Keratinocyte (primary cell): Measurements from ENCODE around the gene EFCAB12. TPM values are rescaled to one million over a fixed set of nuclear protein-coding genes. Genes with fewer than 3 reads are reported as not detected.

Source experiments
- DNase-seq: peaks from one replicate; pipeline ENCODE4 v3.0.0-alpha.2; 2011; ENCODE audit warnings: low read depth, missing footprints, low spot score
- FAIRE-seq: peaks from 2 replicates; lab custom pipeline; 2011; peaks lifted over from hg19 to GRCh38; lab: Jason Lieb, UNC
- H2AFZ ChIP-seq: 2 replicates; pipeline ENCODE4 v1.6.0; 2012; ENCODE audit warnings: low read length, control low read depth, inconsistent platforms; ENCODE audit not compliant: control insufficient read depth
- H3K27ac ChIP-seq: 2 replicates; pipeline ENCODE4 v1.5.1; 2011; ENCODE audit warnings: low read length; ENCODE audit not compliant: control insufficient read depth, insufficient read depth
- H3K27me3 ChIP-seq: 3 replicates; pipeline ENCODE4 v1.6.0; 2011; ENCODE audit warnings: low read length; ENCODE audit not compliant: control insufficient read depth, insufficient read depth; ENCODE audit errors: extremely low read depth
- H3K36me3 ChIP-seq, 2 experiments: 2 replicates in 1 of 2; 3 replicates in 1 of 2; pipeline ENCODE4 v1.5.1; 2011; ENCODE audit warnings: low read length in 2 of 2, mild to moderate bottlenecking in 1 of 2; ENCODE audit not compliant: control insufficient read depth in 2 of 2, insufficient read depth in 2 of 2; ENCODE audit errors: extremely low read depth in 1 of 2
- H3K4me1 ChIP-seq: 3 replicates; pipeline ENCODE4 v1.5.1; 2011; ENCODE audit warnings: low read length; ENCODE audit not compliant: control insufficient read depth, insufficient read depth; ENCODE audit errors: extremely low read depth
- H3K4me2 ChIP-seq: 3 replicates; pipeline ENCODE4 v1.6.0; 2011; ENCODE audit warnings: low read depth, low read length; ENCODE audit not compliant: control insufficient read depth, insufficient read depth; ENCODE audit errors: extremely low read depth
- H3K4me3 ChIP-seq, 3 experiments: fragments of 200-600 bp in 1 of 3; sonication (generic) in 1 of 3; 2 replicates in 2 of 3; 3 replicates in 1 of 3; pipeline ENCODE4 v1.5.1; 2011 to 2016; ENCODE audit warnings: low read length in 3 of 3, mild to moderate bottlenecking in 3 of 3, control low read depth in 2 of 3, inconsistent platforms in 1 of 3, low read depth in 1 of 3, mixed read lengths in 1 of 3, mixed run types in 1 of 3, moderate library complexity in 1 of 3; ENCODE audit not compliant: control insufficient read depth in 2 of 3, insufficient read depth in 2 of 3; ENCODE audit errors: extremely low read depth in 1 of 3
- H3K79me2 ChIP-seq: 2 replicates; pipeline ENCODE4 v1.6.0; 2012; ENCODE audit warnings: low read length; ENCODE audit not compliant: control insufficient read depth, insufficient read depth
- H3K9ac ChIP-seq: 3 replicates; pipeline ENCODE4 v1.6.0; 2011; ENCODE audit warnings: low read length; ENCODE audit not compliant: control insufficient read depth, insufficient read depth; ENCODE audit errors: extremely low read depth
- H3K9me1 ChIP-seq: 3 replicates; pipeline ENCODE4 v1.6.0; 2011; ENCODE audit warnings: low read length; ENCODE audit not compliant: control insufficient read depth, insufficient read depth; ENCODE audit errors: extremely low read depth
- H3K9me3 ChIP-seq: 2 replicates; pipeline ENCODE4 v1.5.1; 2012; ENCODE audit warnings: low read depth, low read length; ENCODE audit not compliant: control insufficient read depth
- H4K20me1 ChIP-seq: 3 replicates; pipeline ENCODE4 v1.6.0; 2011; ENCODE audit warnings: low read length; ENCODE audit not compliant: control insufficient read depth, insufficient read depth; ENCODE audit errors: extremely low read depth
- EZH2 ChIP-seq: IDR thresholded peaks from one replicate; pipeline ENCODE4 v1.6.1; 2012; ENCODE audit warnings: inconsistent platforms, mild to moderate bottlenecking, low read length, moderate library complexity
- dilution Hi-C: fragments of 300-500 bp; cut with MboI; formaldehyde crosslinking; loops from one replicate; pipeline ENCODE4 v1.7.0; 2020; ENCODE audit warnings: low sequenced_read_pairs; ENCODE audit not compliant: extremely low pct_ligation_motif_present
- polyA plus RNA-seq, 5 experiments: library from polyadenylated mRNA; depleted of rRNA in 3 of 5; stranded (reverse) in 3 of 5; stranded (forward) in 1 of 5; unstranded in 1 of 5; fragments of >200 nt; gene quantifications; 1 replicate in 1 of 5; 2 replicates in 3 of 5; 3 replicates in 1 of 5; pipeline versions ENCODE4 v1.2.1 to v1.2.3, GENCODE V29; 2011 to 2012; ENCODE audit warnings: missing spikeins in 2 of 5, low read depth in 1 of 5, low replicate concordance in 1 of 5
- TF ChIP-seq, protein P1 (sequence below), 3 experiments: IDR thresholded peaks in 1 of 3; conservative IDR thresholded peaks in 1 of 3; optimal IDR thresholded peaks in 1 of 3; 2 replicates in 2 of 3; 3 replicates in 1 of 3; pipeline versions ENCODE3 to v1.5.1; 2011; ENCODE audit warnings: low read length in 3 of 3, mild to moderate bottlenecking in 3 of 3, moderate library complexity in 2 of 3, control low read depth in 1 of 3, inconsistent platforms in 1 of 3; ENCODE audit not compliant: insufficient read depth in 2 of 3; ENCODE audit errors: extremely low read depth in 1 of 3

Gene EFCAB12
- polyA plus RNA-seq, 1 donor (not counting 4 experiments of a cell fraction or from before 2014, with no cell fraction given): 0.34 TPM

GRCh38 chr3:129434140-129434539 lies 5.7 kb upstream of the EFCAB12 start:
- no peak overlapping the region for H2AFZ ChIP-seq
- TF ChIP-seq EZH2: no peak
- TF ChIP-seq, protein P1, sequence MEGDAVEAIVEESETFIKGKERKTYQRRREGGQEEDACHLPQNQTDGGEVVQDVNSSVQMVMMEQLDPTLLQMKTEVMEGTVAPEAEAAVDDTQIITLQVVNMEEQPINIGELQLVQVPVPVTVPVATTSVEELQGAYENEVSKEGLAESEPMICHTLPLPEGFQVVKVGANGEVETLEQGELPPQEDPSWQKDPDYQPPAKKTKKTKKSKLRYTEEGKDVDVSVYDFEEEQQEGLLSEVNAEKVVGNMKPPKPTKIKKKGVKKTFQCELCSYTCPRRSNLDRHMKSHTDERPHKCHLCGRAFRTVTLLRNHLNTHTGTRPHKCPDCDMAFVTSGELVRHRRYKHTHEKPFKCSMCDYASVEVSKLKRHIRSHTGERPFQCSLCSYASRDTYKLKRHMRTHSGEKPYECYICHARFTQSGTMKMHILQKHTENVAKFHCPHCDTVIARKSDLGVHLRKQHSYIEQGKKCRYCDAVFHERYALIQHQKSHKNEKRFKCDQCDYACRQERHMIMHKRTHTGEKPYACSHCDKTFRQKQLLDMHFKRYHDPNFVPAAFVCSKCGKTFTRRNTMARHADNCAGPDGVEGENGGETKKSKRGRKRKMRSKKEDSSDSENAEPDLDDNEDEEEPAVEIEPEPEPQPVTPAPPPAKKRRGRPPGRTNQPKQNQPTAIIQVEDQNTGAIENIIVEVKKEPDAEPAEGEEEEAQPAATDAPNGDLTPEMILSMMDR (optimal IDR thresholded peaks at IDR 0.05 in 1 of 3, IDR thresholded peaks at IDR 0.05 in 1 of 3, conservative IDR thresholded peaks at IDR 0.05 in 1 of 3; ENCODE audit: extremely low read depth in 1 of 3, insufficient read depth in 2 of 3, low read length in 3 of 3): no peak
- H3K27me3 ChIP-seq: no peaks in the 10 kb centered on the region
- no peak overlapping the region for H3K27ac ChIP-seq
- no peak overlapping the region for H3K9ac ChIP-seq
- H4K20me1 ChIP-seq: no peaks in the 10 kb centered on the region
- FAIRE-seq (no peak), DNase-seq (no peak)
- peaks cover 17 to 36% of the 10 kb centered on the region in 2 experiments for H3K36me3 ChIP-seq
- peaks cover 23% of the 10 kb centered on the region for H3K4me1 ChIP-seq
- H3K4me3 ChIP-seq: no peak overlapping the region
- H3K4me2 ChIP-seq: no peak overlapping the region
- peaks cover 15% of the 10 kb centered on the region for H3K79me2 ChIP-seq
- H3K9me3 ChIP-seq: no peaks in the 10 kb centered on the region
- no peaks in the 10 kb centered on the region for H3K9me1 ChIP-seq
- dilution Hi-C loops: no loop called here

- no peak overlapping the region for H3K9ac ChIP-seq
- peaks cover 23% of the 10 kb centered on the region for H3K4me1 ChIP-seq
- H3K27ac ChIP-seq: no peak overlapping the region
- H2AFZ ChIP-seq: no peak overlapping the region
- no peaks in the 10 kb centered on the region for H3K27me3 ChIP-seq
- H3K79me2 ChIP-seq: peaks cover 11% of the 10 kb centered on the region
- no peak overlapping the region for H3K4me2 ChIP-seq
- FAIRE-seq: no peak
- H3K4me3 ChIP-seq: no peak overlapping the region
- no peaks in the 10 kb centered on the region for H4K20me1 ChIP-seq
- DNase-seq: no peak
- H3K9me1 ChIP-seq: no peaks in the 10 kb centered on the region
- TF ChIP-seq, protein P1 (optimal IDR thresholded peaks at IDR 0.05 in 1 of 3, IDR thresholded peaks at IDR 0.05 in 1 of 3, conservative IDR thresholded peaks at IDR 0.05 in 1 of 3; ENCODE audit: extremely low read depth in 1 of 3, insufficient read depth in 2 of 3, low read length in 3 of 3): no peak
- no peak for TF ChIP-seq EZH2
- H3K36me3 ChIP-seq: peaks cover 17 to 36% of the 10 kb centered on the region in 2 experiments
- dilution Hi-C loops: no loop called here
- no peaks in the 10 kb centered on the region for H3K9me3 ChIP-seq
Measured at GRCh38 chr3:129433565-129433964, 5.1 kb upstream of the EFCAB12 start.
